HEK293 (cell line): ENCODE measurements around the gene ZNHIT2.

ENCODE experiments used
- CTCF ChIA-PET: fragments of 350-600 bp; formaldehyde crosslinking; extraction: SDS; loops from one replicate; lab custom pipeline; 2021; ENCODE audit warnings: antibody characterized with exemption; lab: Yijun Ruan, JAX
- POLR2A ChIA-PET: fragments of 300-600 bp; formaldehyde crosslinking; extraction: SDS; loops from one replicate; lab custom pipeline; 2020; ENCODE audit warnings: antibody characterized with exemption, inconsistent platforms; lab: Yijun Ruan, JAX
- H3K27ac ChIP-seq: fragments of 200-500 bp; sonication (Bioruptor generic); 2 replicates; pipeline ENCODE4 v1.5.1; 2014; ENCODE audit warnings: low read depth, low read length, control low read depth, inconsistent platforms; ENCODE audit errors: extremely low read depth
- H3K36me3 ChIP-seq, 2 experiments: fragments of 200-500 bp in 1 of 2; sonication (Bioruptor generic) in 1 of 2; 1 replicate in 1 of 2; 2 replicates in 1 of 2; pipeline ENCODE4 v1.5.1; 2014 to 2017; ENCODE audit warnings: inconsistent platforms in 2 of 2, low read length in 2 of 2; ENCODE audit not compliant: control insufficient read depth in 2 of 2, insufficient read depth in 1 of 2
- H3K4me1 ChIP-seq: fragments of 200-500 bp; sonication (Bioruptor generic); 2 replicates; pipeline ENCODE4 v1.5.1; 2014; ENCODE audit warnings: mild to moderate bottlenecking, low read length, inconsistent platforms; ENCODE audit not compliant: control insufficient read depth, insufficient read depth
- H3K4me3 ChIP-seq: 2 replicates; pipeline ENCODE4 v1.5.1; 2011; ENCODE audit warnings: low read depth, mild to moderate bottlenecking, control low read depth, low read length, moderate library complexity
- H3K9me3 ChIP-seq: fragments of 200-500 bp; sonication (Bioruptor generic); 2 replicates; pipeline ENCODE4 v1.5.1; 2014; ENCODE audit warnings: low read depth, low read length, inconsistent platforms; ENCODE audit not compliant: control insufficient read depth, insufficient read depth
- EGR2 ChIP-seq: fragments of 450-650 bp; formaldehyde crosslinking; IDR thresholded peaks from 2 replicates; pipeline ENCODE4 v1.5.1; 2016; ENCODE audit warnings: low read depth, missing biosample characterization, missing genetic modification characterization
- GLIS2 ChIP-seq: fragments of 450-650 bp; formaldehyde crosslinking; IDR thresholded peaks from 2 replicates; pipeline ENCODE4 v1.5.1; 2016; ENCODE audit warnings: missing biosample characterization, missing genetic modification characterization
- KLF17 ChIP-seq: fragments of 450-650 bp; formaldehyde crosslinking; IDR thresholded peaks from 2 replicates; pipeline ENCODE4 v1.5.1; 2016; ENCODE audit warnings: missing biosample characterization, missing genetic modification characterization
- ZBTB17 ChIP-seq: fragments of 450-650 bp; formaldehyde crosslinking; IDR thresholded peaks from 2 replicates; pipeline ENCODE4 v1.5.1; 2016; ENCODE audit warnings: missing biosample characterization, missing genetic modification characterization
- ZNF18 ChIP-seq: fragments of 450-650 bp; formaldehyde crosslinking; IDR thresholded peaks from 2 replicates; pipeline ENCODE4 v1.5.1; 2016; ENCODE audit warnings: missing biosample characterization, missing genetic modification characterization
- ZNF221 ChIP-seq: fragments of 450-650 bp; formaldehyde crosslinking; IDR thresholded peaks from 2 replicates; pipeline ENCODE4 v1.5.1; 2017; ENCODE audit warnings: missing biosample characterization, missing genetic modification characterization, borderline replicate concordance
- ZNF311 ChIP-seq: fragments of 450-650 bp; formaldehyde crosslinking; IDR thresholded peaks from 2 replicates; pipeline ENCODE4 v1.5.1; 2017; ENCODE audit warnings: missing biosample characterization, missing genetic modification characterization, borderline replicate concordance
- ZNF473 ChIP-seq: fragments of 450-650 bp; formaldehyde crosslinking; IDR thresholded peaks from 2 replicates; pipeline ENCODE4 v1.5.1; 2017; ENCODE audit warnings: missing biosample characterization, missing genetic modification characterization
- ZNF670 ChIP-seq: fragments of 450-650 bp; formaldehyde crosslinking; IDR thresholded peaks from 2 replicates; pipeline ENCODE4 v1.5.1; 2016; ENCODE audit warnings: missing biosample characterization, missing genetic modification characterization, low read depth
- ZSCAN30 ChIP-seq: fragments of 450-650 bp; IDR thresholded peaks from 2 replicates; pipeline ENCODE4 v1.5.1; 2018; ENCODE audit warnings: missing biosample characterization, mild to moderate bottlenecking, missing genetic modification characterization, moderate library complexity
- TF ChIP-seq, protein P1 (sequence below): fragments of 450-650 bp; formaldehyde crosslinking; IDR thresholded peaks from 2 replicates; pipeline ENCODE4 v1.5.1; 2016; ENCODE audit warnings: missing biosample characterization, missing genetic modification characterization
- TF ChIP-seq, protein P2 (sequence below): fragments of 450-650 bp; formaldehyde crosslinking; IDR thresholded peaks from 2 replicates; pipeline ENCODE4 v1.5.1; 2016; ENCODE audit warnings: missing biosample characterization, missing genetic modification characterization

The ZNHIT2 gene

GRCh38 chr11:65078786-65079342 lies 38.6 kb downstream of the ZNHIT2 start (continued):
- TF ChIP-seq ZNF221 (tag by site-specific recombination) (no peak), ZNF670 (no peak)
- TF ChIP-seq, protein P1, sequence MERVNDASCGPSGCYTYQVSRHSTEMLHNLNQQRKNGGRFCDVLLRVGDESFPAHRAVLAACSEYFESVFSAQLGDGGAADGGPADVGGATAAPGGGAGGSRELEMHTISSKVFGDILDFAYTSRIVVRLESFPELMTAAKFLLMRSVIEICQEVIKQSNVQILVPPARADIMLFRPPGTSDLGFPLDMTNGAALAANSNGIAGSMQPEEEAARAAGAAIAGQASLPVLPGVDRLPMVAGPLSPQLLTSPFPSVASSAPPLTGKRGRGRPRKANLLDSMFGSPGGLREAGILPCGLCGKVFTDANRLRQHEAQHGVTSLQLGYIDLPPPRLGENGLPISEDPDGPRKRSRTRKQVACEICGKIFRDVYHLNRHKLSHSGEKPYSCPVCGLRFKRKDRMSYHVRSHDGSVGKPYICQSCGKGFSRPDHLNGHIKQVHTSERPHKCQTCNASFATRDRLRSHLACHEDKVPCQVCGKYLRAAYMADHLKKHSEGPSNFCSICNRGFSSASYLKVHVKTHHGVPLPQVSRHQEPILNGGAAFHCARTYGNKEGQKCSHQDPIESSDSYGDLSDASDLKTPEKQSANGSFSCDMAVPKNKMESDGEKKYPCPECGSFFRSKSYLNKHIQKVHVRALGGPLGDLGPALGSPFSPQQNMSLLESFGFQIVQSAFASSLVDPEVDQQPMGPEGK (tag by site-specific recombination): no peak

DNA sequence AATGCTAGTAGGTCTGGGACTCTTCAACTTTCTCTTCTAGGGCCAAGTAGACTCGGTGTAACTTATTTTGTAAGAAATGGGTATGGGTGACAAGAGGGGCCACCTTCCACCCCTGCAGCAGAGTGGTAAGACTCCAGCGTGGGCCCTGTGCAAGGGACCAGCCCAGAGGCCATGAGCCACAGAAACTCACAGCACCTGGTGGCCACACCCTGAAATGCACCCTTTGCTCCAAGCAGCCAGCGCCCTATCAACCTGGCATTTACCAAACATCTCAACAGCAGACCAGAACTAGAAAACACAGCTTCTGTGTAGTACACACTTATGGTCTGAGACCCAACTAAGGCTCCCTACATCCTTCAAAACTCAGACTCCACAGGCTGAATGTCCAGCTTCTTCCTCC lies 39.4 kb downstream of the ZNHIT2 start:
- ChIA-PET POLR2A (interaction anchor here (0.6 kb wide), 1 partner anchor 27 kb away, joined by 6 read pairs; no protein-coding TSS in a partner anchor), CTCF (interaction anchor here (0.6 to 1.5 kb wide), 9 partner anchors 8 to 225 kb away, joined by 3 to 6 read pairs (median 4); partner anchors contain the start of genes NAALADL1 and SAC3D1)
- no peak overlapping the region for H3K4me3 ChIP-seq
- no peaks in the 10 kb centered on the region for H3K9me3 ChIP-seq
- no peak overlapping the region for H3K27ac ChIP-seq
- TF ChIP-seq ZNF18 (tag by site-specific recombination) (no peak), KLF17 (tag by site-specific recombination) (no peak), GLIS2 (tag by site-specific recombination) (no peak)
- TF ChIP-seq, protein P2, sequence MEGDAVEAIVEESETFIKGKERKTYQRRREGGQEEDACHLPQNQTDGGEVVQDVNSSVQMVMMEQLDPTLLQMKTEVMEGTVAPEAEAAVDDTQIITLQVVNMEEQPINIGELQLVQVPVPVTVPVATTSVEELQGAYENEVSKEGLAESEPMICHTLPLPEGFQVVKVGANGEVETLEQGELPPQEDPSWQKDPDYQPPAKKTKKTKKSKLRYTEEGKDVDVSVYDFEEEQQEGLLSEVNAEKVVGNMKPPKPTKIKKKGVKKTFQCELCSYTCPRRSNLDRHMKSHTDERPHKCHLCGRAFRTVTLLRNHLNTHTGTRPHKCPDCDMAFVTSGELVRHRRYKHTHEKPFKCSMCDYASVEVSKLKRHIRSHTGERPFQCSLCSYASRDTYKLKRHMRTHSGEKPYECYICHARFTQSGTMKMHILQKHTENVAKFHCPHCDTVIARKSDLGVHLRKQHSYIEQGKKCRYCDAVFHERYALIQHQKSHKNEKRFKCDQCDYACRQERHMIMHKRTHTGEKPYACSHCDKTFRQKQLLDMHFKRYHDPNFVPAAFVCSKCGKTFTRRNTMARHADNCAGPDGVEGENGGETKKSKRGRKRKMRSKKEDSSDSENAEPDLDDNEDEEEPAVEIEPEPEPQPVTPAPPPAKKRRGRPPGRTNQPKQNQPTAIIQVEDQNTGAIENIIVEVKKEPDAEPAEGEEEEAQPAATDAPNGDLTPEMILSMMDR (tag by site-specific recombination): peak; percentile 36
- TF ChIP-seq, all 188 proteins: peak for 1
- peaks cover 5 to 71% of the 10 kb centered on the region in 2 experiments; a peak in 2 of 3 replicates for H3K36me3 ChIP-seq
- H3K4me1 ChIP-seq: peaks cover 3% of the 10 kb centered on the region; the same call in 1 of the 2 replicates

- H3K36me3 ChIP-seq: peaks cover 5 to 66% of the 10 kb centered on the region in 2 experiments; a peak in 2 of 3 replicates
- H3K4me3 ChIP-seq: no peak overlapping the region
- TF ChIP-seq ZBTB17 (tag by site-specific recombination): 0 out of 2 replicates have a peak, but pooled peaks have one; percentile 40
- TF ChIP-seq ZNF473: no peak
- no peak for TF ChIP-seq ZSCAN30 (tag by site-specific recombination)
- no peak for TF ChIP-seq ZNF311
- no peak for TF ChIP-seq EGR2 (tag by site-specific recombination)
- POLR2A ChIA-PET: interaction anchor here (0.7 kb wide), 1 partner anchor 13 kb away, joined by 3 read pairs; no protein-coding TSS in a partner anchor
- CTCF ChIA-PET: interaction anchor here (0.5 to 2.2 kb wide), 11 partner anchors 7 to 659 kb away, joined by 3 to 8 read pairs (median 3); partner anchors contain the start of gene SAC3D1
- H3K9me3 ChIP-seq: no peaks in the 10 kb centered on the region
- H3K4me1 ChIP-seq: no peaks in the 10 kb centered on the region
- no peak overlapping the region for H3K27ac ChIP-seq
Measured at GRCh38 chr11:65077451-65077850, 40.0 kb downstream of the ZNHIT2 start.
